ENCODE measurements around the gene SPHK1.

SPHK1 gene

GRCh38 chr17:76363107-76363842, 21.1 kb upstream of the SPHK1 start:
- DNase-seq (ENCODE audit: low read depth in 2 of 2) = no peak

- DNase-seq (ENCODE audit: low read depth in 2 of 2) = no peak
These were observed 19.0 kb upstream of the SPHK1 start for GRCh38 chr17:76365256-76365903.

- DNase-seq (ENCODE audit: low read depth in 2 of 2) = no peak
These were observed 18.2 kb upstream of the SPHK1 start for GRCh38 chr17:76366247-76366646.

GRCh38 chr17:76367642-76368041, 16.8 kb upstream of the SPHK1 start:
- no peak for DNase-seq (ENCODE audit: low read depth in 2 of 2)

GRCh38 chr17:76368545-76368944, 15.9 kb upstream of the SPHK1 start:
- no peak for DNase-seq (ENCODE audit: low read depth in 2 of 2)

GRCh38 chr17:76369379-76369778, 15.0 kb upstream of the SPHK1 start:
- no peak for DNase-seq (ENCODE audit: low read depth in 2 of 2)

- no peak for DNase-seq (ENCODE audit: low read depth in 2 of 2)
These were observed 14.6 kb upstream of the SPHK1 start for GRCh38 chr17:76369804-76370203.

GRCh38 chr17:76370261-76370993, 14.0 kb upstream of the SPHK1 start:
- no peak for DNase-seq (ENCODE audit: low read depth in 2 of 2)

GRCh38 chr17:76371656-76372628, 12.5 kb upstream of the SPHK1 start:
- no peak for DNase-seq (ENCODE audit: low read depth in 2 of 2)

GRCh38 chr17:76376318-76377133, 7.9 kb upstream of the SPHK1 start:
- DNase-seq (ENCODE audit: low read depth in 2 of 2) = no peak

- no peak for DNase-seq (ENCODE audit: low read depth in 2 of 2)
These were observed 5.7 kb upstream of the SPHK1 start for GRCh38 chr17:76378548-76379274.

GRCh38 chr17:76379275-76379641, 5.2 kb upstream of the SPHK1 start:
- DNase-seq (ENCODE audit: low read depth in 2 of 2) = no peak

GRCh38 chr17:76379646-76380376, 4.6 kb upstream of the SPHK1 start:
- DNase-seq (ENCODE audit: low read depth in 2 of 2) = no peak

- DNase-seq (ENCODE audit: low read depth in 2 of 2) = no peak
These were observed 2.6 kb upstream of the SPHK1 start for GRCh38 chr17:76381633-76382350.

- DNase-seq (ENCODE audit: low read depth in 2 of 2) = peak in 1 of 2 experiments; percentile 28
These were observed 2.0 kb upstream of the SPHK1 start for GRCh38 chr17:76382351-76382802.

GRCh38 chr17:76382803-76383545, 1.4 kb upstream of the SPHK1 start:
- DNase-seq (ENCODE audit: low read depth in 2 of 2) = peak; percentile 50 to 62

- peak in 1 of 2 experiments; percentile 37 for DNase-seq (ENCODE audit: low read depth in 2 of 2)
These were observed 725 bp upstream of the SPHK1 start for GRCh38 chr17:76383546-76384221.

All from stimulated activated CD4-positive, alpha-beta T cell treated with anti-CD3 and anti-CD28 coated beads, Interleukin-12 subunit alpha, Interleukin-12 subunit beta, amount 100 ng/mL, for 24 hours (primary cell).